GM12874 (cell line): ENCODE results near the gene CRISP2.

Experiments
- TF ChIP-seq, protein P1 (sequence below): IDR thresholded peaks from 2 replicates; pipeline ENCODE4 v1.5.1; 2011; ENCODE audit warnings: low read depth, mild to moderate bottlenecking, control low read depth, low read length, moderate library complexity; ENCODE audit not compliant: insufficient read depth

CRISP2 gene

DNA sequence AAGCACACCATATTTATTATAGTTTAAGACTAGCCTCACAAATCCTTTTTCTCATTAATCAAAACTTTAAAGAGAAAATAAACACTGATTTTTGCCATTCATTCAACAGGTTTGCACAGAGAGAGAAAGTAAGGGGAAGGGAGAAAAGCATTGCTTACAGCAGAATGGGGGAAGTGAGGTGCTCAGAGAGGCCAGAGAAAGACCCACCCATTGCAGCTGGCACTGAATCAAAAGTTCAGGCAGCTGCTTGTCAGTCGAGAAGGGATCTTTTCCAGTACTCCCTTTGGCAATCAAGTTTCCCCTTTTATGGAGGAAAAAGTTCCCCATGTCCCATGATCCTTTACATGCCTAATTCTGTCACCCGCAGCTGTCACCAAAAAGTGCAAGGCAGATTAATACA is 8.0 kb upstream of the CRISP2 start:
- TF ChIP-seq, protein P1, sequence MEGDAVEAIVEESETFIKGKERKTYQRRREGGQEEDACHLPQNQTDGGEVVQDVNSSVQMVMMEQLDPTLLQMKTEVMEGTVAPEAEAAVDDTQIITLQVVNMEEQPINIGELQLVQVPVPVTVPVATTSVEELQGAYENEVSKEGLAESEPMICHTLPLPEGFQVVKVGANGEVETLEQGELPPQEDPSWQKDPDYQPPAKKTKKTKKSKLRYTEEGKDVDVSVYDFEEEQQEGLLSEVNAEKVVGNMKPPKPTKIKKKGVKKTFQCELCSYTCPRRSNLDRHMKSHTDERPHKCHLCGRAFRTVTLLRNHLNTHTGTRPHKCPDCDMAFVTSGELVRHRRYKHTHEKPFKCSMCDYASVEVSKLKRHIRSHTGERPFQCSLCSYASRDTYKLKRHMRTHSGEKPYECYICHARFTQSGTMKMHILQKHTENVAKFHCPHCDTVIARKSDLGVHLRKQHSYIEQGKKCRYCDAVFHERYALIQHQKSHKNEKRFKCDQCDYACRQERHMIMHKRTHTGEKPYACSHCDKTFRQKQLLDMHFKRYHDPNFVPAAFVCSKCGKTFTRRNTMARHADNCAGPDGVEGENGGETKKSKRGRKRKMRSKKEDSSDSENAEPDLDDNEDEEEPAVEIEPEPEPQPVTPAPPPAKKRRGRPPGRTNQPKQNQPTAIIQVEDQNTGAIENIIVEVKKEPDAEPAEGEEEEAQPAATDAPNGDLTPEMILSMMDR = no peak

DNA sequence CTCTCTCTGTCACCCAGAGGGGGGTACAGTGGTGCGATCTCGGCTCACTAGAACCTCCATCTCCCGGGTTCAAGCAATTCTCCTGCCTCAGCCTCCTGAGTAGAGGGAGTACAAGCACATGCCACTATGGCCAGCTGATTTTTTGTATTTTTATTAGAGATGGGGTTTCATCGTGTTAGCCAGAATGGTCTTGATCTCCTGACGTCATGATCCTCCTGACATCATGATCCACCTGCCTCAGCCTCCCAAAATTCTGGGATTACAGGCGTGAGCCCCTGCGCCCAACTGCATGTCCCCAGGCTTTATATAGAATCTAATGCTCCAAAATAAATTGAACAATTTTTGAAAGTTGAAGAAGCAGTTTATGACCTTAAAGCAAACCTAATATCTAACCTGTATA is 7.0 kb upstream of the CRISP2 start:
- TF ChIP-seq, protein P1 = no peak

DNA sequence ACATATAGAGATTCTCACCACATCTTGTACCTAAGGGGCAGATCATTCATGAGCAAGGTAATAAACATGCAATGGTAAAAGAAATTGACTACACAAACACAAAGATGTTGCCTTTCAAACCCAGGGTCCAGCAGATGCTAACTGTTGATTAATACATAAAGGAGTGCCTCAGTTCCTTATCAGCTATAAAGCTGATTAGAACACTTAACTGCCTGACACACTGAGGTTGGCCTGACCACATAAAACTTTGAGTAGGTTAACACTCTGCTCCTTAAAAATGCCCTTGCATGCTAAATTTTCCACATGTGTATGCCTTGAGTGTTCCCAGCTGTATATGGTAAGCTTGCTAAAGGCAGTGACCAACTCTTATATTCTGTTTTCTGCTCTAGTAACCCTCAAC is 14.9 kb downstream of the CRISP2 start:
- TF ChIP-seq, protein P1 = no peak

DNA sequence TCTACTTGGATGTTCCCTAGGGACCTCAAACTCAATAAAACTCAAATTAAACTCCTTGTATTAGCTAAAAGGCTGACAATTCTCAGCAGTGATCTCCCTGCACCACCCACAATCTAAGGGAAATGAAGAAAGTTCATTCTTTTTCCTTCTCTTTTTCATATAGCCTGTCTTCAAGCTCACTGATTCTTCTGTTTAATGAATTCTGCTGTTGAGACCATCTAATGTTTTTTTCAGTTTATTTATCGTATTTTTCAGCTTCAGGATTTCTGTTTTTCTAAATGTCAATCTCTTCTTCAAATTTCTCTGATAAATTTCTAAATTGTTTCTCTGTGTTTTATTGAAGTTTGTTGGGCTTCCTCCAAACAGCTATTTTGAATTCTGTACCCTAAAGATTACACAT is 19.8 kb downstream of the CRISP2 start:
- TF ChIP-seq, protein P1 = no peak

DNA sequence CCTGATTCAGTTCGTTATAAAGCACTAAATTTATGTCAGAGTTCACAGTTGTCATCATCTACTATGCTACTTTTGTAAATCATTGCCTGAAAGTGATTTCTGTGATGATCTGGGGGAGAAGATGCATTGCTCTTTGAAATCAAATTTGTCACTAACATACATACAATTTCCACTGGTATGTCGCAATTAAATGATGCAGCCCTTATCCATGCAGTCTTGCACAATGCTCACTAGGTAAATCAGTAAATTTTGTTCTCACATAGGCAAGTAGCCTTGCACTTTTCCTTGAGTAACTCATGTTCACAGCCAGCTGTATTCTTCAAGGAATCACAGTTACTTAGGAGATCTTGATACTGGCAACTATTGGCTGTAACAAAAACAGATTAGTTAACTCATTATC is 20.8 kb downstream of the CRISP2 start:
- TF ChIP-seq, protein P1 = no peak

DNA sequence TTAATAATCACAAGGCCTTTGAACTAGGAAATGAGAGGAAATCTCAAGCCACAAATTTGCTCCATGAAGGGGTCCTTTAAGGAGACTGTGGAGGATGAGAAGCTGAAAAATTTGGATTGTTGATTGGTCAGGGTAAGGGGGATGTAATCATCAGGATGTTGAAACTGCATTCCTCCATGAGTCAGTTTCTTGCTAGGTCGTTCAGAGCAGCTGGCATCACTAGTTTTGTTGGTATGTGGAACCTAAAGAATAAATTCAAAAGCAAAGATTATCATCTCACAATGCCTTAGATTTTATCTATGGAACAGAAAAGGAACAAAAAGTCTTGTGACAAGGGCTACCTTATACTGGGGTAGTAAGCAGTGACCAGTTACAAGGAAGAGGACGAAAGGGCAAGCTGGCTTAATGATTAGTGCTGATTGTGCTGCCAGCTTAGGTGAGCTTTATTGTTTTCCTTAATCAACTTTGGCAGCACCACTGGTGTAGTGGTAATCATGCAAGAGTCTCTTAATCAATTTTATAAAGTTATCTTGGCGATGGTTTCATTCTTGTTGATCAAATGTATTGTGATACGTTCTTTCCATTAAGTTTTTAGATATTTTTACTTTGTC is 36.6 kb downstream of the CRISP2 start:
- TF ChIP-seq, protein P1 = no peak

DNA sequence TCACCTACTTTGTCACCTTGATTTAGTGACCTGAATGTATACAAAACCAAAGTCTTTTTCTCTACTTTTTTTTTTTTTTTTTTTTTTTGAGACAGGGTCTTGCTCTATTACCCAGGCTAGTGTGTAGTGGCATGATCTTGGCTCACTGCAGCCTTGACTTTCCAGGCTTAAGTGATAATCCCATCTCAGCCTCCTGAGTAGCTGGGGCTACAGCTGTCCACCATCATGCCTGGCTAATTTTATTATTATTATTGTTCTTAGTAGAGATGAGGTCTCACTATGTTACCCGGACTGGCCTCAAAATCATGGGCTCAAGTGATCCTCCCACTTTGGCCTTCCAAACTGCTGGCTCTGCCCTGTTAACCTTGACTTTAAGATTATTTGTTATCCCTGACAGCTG is 37.5 kb downstream of the CRISP2 start:
- TF ChIP-seq, protein P1 = no peak
